GM23248 (cell line): ENCODE data around the gene MYO1D.

ENCODE experiments used
- EZH2 ChIP-seq: fragments of 200-600 bp; sonication (generic); IDR thresholded peaks from 2 replicates; pipeline ENCODE4 v1.6.1; 2018; ENCODE audit warnings: antibody characterized with exemption, mild to moderate bottlenecking; ENCODE audit not compliant: insufficient read depth, poor library complexity, severe bottlenecking
- EZH2phosphoT487 ChIP-seq: fragments of 200-600 bp; sonication (generic); IDR thresholded peaks from 2 replicates; pipeline ENCODE4 v1.6.1; 2018; ENCODE audit warnings: antibody characterized with exemption, moderate library complexity, mild to moderate bottlenecking, low read depth; ENCODE audit not compliant: insufficient read depth

GRCh38 chr17:32725697-32726096 lies 151.2 kb downstream of the MYO1D start:
- TF ChIP-seq EZH2 (no peak), EZH2phosphoT487 (no peak)
